Endothelial cell of umbilical vein (primary cell): ENCODE data around the gene CACNA1B. TPM values are rescaled to one million over a fixed set of nuclear protein-coding genes. Genes with fewer than 3 reads are reported as not detected.

Experiments used
- BruUV-seq: library from RNA; stranded (reverse); fragments of 400-500 nt; replicated peaks from 2 replicates; lab custom pipeline; 2021; lab: Mats Ljungman, UMichigan
- CTCF ChIA-PET: fragments of 300-600, 350-600 bp; sonication (Branson Sonifier 250); formaldehyde crosslinking; loops from one replicate; lab custom pipeline; 2021; ENCODE audit warnings: antibody characterized with exemption, inconsistent platforms; lab: Charles Lee
- POLR2A ChIA-PET: fragments of 300-600, 350-600 bp; sonication (Branson Sonifier 250); formaldehyde crosslinking; loops from one replicate; lab custom pipeline; 2021; ENCODE audit warnings: antibody characterized with exemption, inconsistent platforms; lab: Charles Lee
- DNase-seq: peaks from one replicate; pipeline ENCODE4 v3.0.0-alpha.2; 2011; ENCODE audit warnings: low read depth, low spot score
- FAIRE-seq: peaks from 2 replicates; lab custom pipeline; 2011; peaks lifted over from hg19 to GRCh38; lab: Jason Lieb, UNC
- H2AFZ ChIP-seq: 2 replicates; pipeline ENCODE4 v1.6.0; 2012; ENCODE audit warnings: low read depth, low read length, control low read depth, inconsistent platforms
- H3K27ac ChIP-seq: 2 replicates; pipeline ENCODE4 v1.5.1; 2011; ENCODE audit warnings: low read depth, mild to moderate bottlenecking, control low read depth, low read length, moderate library complexity; ENCODE audit not compliant: insufficient read depth
- H3K27me3 ChIP-seq, 2 experiments: 2 replicates each; pipeline versions ENCODE4 v1.6.0 to v1.6.1; 2011; ENCODE audit warnings: low read length in 2 of 2, mixed read lengths in 1 of 2; ENCODE audit not compliant: control insufficient read depth in 2 of 2, insufficient read depth in 2 of 2
- H3K36me3 ChIP-seq, 2 experiments: 2 replicates in 1 of 2; 3 replicates in 1 of 2; pipeline ENCODE4 v1.5.1; 2011; ENCODE audit warnings: low read length in 2 of 2, mild to moderate bottlenecking in 1 of 2, moderate library complexity in 1 of 2; ENCODE audit not compliant: control insufficient read depth in 2 of 2, insufficient read depth in 2 of 2; ENCODE audit errors: extremely low read depth in 1 of 2
- H3K4me1 ChIP-seq: 3 replicates; pipeline ENCODE4 v1.5.1; 2011; ENCODE audit warnings: mild to moderate bottlenecking, low read length; ENCODE audit not compliant: control insufficient read depth, insufficient read depth; ENCODE audit errors: extremely low read depth
- H3K4me2 ChIP-seq: 2 replicates; pipeline ENCODE4 v1.6.1; 2011; ENCODE audit warnings: low read length, control low read depth, mixed read lengths; ENCODE audit not compliant: insufficient read depth
- H3K4me3 ChIP-seq, 3 experiments: fragments of 200-600 bp in 1 of 3; sonication (generic), shearing (Covaris generic) in 1 of 3; replicated peaks in 1 of 3; 2 replicates each; pipeline ENCODE4 v1.5.1; 2011 to 2016; ENCODE audit warnings: control low read depth in 3 of 3, low read length in 3 of 3, mild to moderate bottlenecking in 2 of 3, inconsistent platforms in 1 of 3, low read depth in 1 of 3, moderate library complexity in 1 of 3; ENCODE audit not compliant: insufficient read depth in 1 of 3
- H3K79me2 ChIP-seq: 2 replicates; pipeline ENCODE4 v1.6.0; 2012; ENCODE audit warnings: low read length, inconsistent platforms; ENCODE audit not compliant: control insufficient read depth, insufficient read depth
- H3K9ac ChIP-seq: replicated peaks from 2 replicates; pipeline ENCODE3; 2011; ENCODE audit warnings: low read length, control low read depth; ENCODE audit not compliant: insufficient read depth; ENCODE audit errors: extremely low read depth
- H3K9me1 ChIP-seq: replicated peaks from 3 replicates; pipeline ENCODE4 v1.6.0; 2011; ENCODE audit warnings: mild to moderate bottlenecking, low read length; ENCODE audit not compliant: control insufficient read depth, insufficient read depth; ENCODE audit errors: extremely low read depth
- H3K9me3 ChIP-seq: replicated peaks from 2 replicates; pipeline ENCODE4 v1.5.1; 2012; ENCODE audit warnings: low read length, inconsistent platforms; ENCODE audit not compliant: control insufficient read depth, insufficient read depth
- H4K20me1 ChIP-seq: replicated peaks from 2 replicates; pipeline ENCODE3; 2011; ENCODE audit warnings: mild to moderate bottlenecking, low read length; ENCODE audit not compliant: control insufficient read depth, insufficient read depth; ENCODE audit errors: extremely low read depth
- EZH2 ChIP-seq: IDR thresholded peaks from 2 replicates; pipeline ENCODE4 v1.6.1; 2012; ENCODE audit warnings: borderline replicate concordance, low read depth, mild to moderate bottlenecking, moderate library complexity, low read length, inconsistent platforms; ENCODE audit not compliant: severe bottlenecking
- FOS ChIP-seq: IDR thresholded peaks from 2 replicates; pipeline ENCODE4 v1.6.1; 2011; ENCODE audit warnings: mild to moderate bottlenecking, low read length, moderate library complexity, borderline replicate concordance; ENCODE audit not compliant: insufficient read depth
- GATA2 ChIP-seq: IDR thresholded peaks from 2 replicates; pipeline ENCODE4 v1.7.0; 2011; ENCODE audit warnings: low read depth, mild to moderate bottlenecking, moderate library complexity, mixed read lengths, low read length; ENCODE audit not compliant: insufficient read length, insufficient read depth
- JUN ChIP-seq: IDR thresholded peaks from 2 replicates; pipeline ENCODE4 v1.6.1; 2011; ENCODE audit warnings: borderline replicate concordance, low read depth; ENCODE audit not compliant: insufficient read length, insufficient read depth
- MYC ChIP-seq: IDR thresholded peaks from one replicate; pipeline ENCODE4 v1.6.1; 2011; ENCODE audit warnings: mild to moderate bottlenecking, low read depth, low read length
- POLR2A ChIP-seq: IDR thresholded peaks from 2 replicates; pipeline ENCODE4 v1.6.1; 2012; ENCODE audit warnings: low read depth, mild to moderate bottlenecking, control low read depth, low read length
- POLR2AphosphoS5 ChIP-seq: IDR thresholded peaks from 2 replicates; pipeline ENCODE4 v1.6.1; 2012; ENCODE audit warnings: low read depth, mild to moderate bottlenecking, control low read depth, low read length, moderate library complexity; ENCODE audit not compliant: insufficient read depth
- dilution Hi-C: fragments of 300-500 bp; cut with MboI; formaldehyde crosslinking; loops from one replicate; pipeline ENCODE4 v1.15.0; 2019; ENCODE audit warnings: low sequenced_read_pairs; ENCODE audit not compliant: extremely low pct_ligation_motif_present
- intact Hi-C: fragments of 100-400 bp; cut with micrococcal nuclease; formaldehyde crosslinking; loops from one replicate; pipeline ENCODE4 v1.10.0; 2022
- polyA plus RNA-seq, 4 experiments: library from polyadenylated mRNA; depleted of rRNA in 3 of 4; stranded (reverse) in 3 of 4; unstranded in 1 of 4; fragments of >200 nt; gene quantifications; 2 replicates each; pipeline versions ENCODE4 v1.2.1 to v1.2.3, GENCODE V29; 2011 to 2012; ENCODE audit warnings: missing spikeins in 1 of 4
- total RNA-seq: library from RNA; stranded (reverse); gene quantifications from 2 replicates; pipeline ENCODE4 v1.2.3, GENCODE V29; 2021
- TF ChIP-seq, protein P1 (sequence below), 2 donors: IDR thresholded peaks; 1 replicate in 1 of 2; 2 replicates in 1 of 2; pipeline ENCODE4 v1.5.1; 2011; ENCODE audit warnings: low read length in 2 of 2, mild to moderate bottlenecking in 2 of 2, moderate library complexity in 2 of 2, control low read depth in 1 of 2, inconsistent platforms in 1 of 2, low read depth in 1 of 2; ENCODE audit not compliant: insufficient read depth in 1 of 2; ENCODE audit errors: extremely low read depth in 1 of 2
- TF ChIP-seq, protein P2 (sequence below): IDR thresholded peaks from 2 replicates; pipeline ENCODE4 v1.6.1; 2011; ENCODE audit not compliant: insufficient read depth, insufficient read length

CACNA1B gene
- total and polyA plus RNA-seq, 2 donors (not counting 3 experiments of a cell fraction or from before 2014, with no cell fraction given) = 0.11 to 0.41 TPM

DNA sequence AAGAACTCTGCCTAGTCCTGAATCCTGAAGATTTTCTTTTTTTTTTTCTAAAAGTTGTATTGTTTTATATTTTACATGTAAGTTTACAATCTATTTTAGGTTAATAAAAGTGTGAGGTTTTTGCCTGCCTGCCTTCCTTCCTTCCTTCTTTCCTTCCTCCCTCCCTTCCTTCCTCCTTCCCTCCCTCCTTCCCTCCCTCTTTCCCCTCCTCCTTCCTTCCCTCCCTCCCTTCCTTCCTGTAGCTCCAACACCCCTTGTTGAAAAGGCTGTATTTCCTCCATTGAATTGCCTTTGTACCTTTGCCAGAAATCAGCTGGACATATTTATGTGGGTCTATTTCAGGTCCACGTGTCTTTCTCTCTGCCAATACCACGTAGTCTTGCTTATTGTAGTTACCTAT lies 46.6 kb downstream of the CACNA1B start:
- Histone ChIP-seq H3K27ac (no peak overlapping the region), H3K9me1 (no peaks in the 10 kb centered on the region), H3K9me3 (peaks cover 2% of the 10 kb centered on the region), H3K36me3 (no peaks in the 10 kb centered on the region), H4K20me1 (no peaks in the 10 kb centered on the region), H3K9ac (no peak overlapping the region), H3K4me2 (no peak overlapping the region), H3K4me3 (no peak overlapping the region), H3K27me3 (no peaks in the 10 kb centered on the region), H3K79me2 (no peaks in the 10 kb centered on the region), H2AFZ (no peak overlapping the region), H3K4me1 (no peaks in the 10 kb centered on the region)
- CTCF ChIA-PET = no interaction called here
- no TSS peak for BruUV-seq
- TF ChIP-seq POLR2AphosphoS5 = no peak
- TF ChIP-seq, protein P1, sequence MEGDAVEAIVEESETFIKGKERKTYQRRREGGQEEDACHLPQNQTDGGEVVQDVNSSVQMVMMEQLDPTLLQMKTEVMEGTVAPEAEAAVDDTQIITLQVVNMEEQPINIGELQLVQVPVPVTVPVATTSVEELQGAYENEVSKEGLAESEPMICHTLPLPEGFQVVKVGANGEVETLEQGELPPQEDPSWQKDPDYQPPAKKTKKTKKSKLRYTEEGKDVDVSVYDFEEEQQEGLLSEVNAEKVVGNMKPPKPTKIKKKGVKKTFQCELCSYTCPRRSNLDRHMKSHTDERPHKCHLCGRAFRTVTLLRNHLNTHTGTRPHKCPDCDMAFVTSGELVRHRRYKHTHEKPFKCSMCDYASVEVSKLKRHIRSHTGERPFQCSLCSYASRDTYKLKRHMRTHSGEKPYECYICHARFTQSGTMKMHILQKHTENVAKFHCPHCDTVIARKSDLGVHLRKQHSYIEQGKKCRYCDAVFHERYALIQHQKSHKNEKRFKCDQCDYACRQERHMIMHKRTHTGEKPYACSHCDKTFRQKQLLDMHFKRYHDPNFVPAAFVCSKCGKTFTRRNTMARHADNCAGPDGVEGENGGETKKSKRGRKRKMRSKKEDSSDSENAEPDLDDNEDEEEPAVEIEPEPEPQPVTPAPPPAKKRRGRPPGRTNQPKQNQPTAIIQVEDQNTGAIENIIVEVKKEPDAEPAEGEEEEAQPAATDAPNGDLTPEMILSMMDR (IDR thresholded peaks at IDR 0.05; ENCODE audit: extremely low read depth in 1 of 2, insufficient read depth in 1 of 2, low read depth in 1 of 2, low read length in 2 of 2) = no peak
- no peak for TF ChIP-seq MYC
- TF ChIP-seq EZH2 = no peak
- no peak for TF ChIP-seq GATA2
- no peak for TF ChIP-seq FOS
- no peak for TF ChIP-seq JUN
- TF ChIP-seq, protein P2, sequence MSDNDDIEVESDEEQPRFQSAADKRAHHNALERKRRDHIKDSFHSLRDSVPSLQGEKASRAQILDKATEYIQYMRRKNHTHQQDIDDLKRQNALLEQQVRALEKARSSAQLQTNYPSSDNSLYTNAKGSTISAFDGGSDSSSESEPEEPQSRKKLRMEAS = no peak
- no peak for TF ChIP-seq POLR2A
- dilution Hi-C loops (no loop called here), intact Hi-C loops (no loop called here)
- DNase-seq (no peak), FAIRE-seq (no peak)
- POLR2A ChIA-PET = no interaction called here
